ENCODE measurements around the gene C21orf91.

- TF ChIP-seq CTCF (conservative IDR thresholded peaks at IDR 0.05 in 1 of 2, IDR thresholded peaks at IDR 0.05 in 1 of 2; ENCODE audit: extremely low read depth in 1 of 2, insufficient read depth in 1 of 2, low read depth in 1 of 2, low read length in 2 of 2) (no peak), EZH2 (IDR thresholded peaks at IDR 0.05; ENCODE audit: borderline replicate concordance, low read length) (no peak)
These were observed 37.1 kb downstream of the C21orf91 start for GRCh38 chr21:17782051-17782450.
